Right renal cortex interstitium (tissue), 3 donors: ENCODE data around the gene RIC1. TPM values are rescaled to one million over a fixed set of nuclear protein-coding genes. Genes with fewer than 3 reads are reported as not detected.
"Not testable (repeated sequence)": the region's sequence is repeated elsewhere in the genome, so short reads cannot be mapped to it uniquely, and the experiment has no call there.

Experiments
- DNase-seq, 3 donors: peaks; one replicate each; pipeline ENCODE4 v3.0.0-alpha.2; 2013; ENCODE audit warnings: low read depth in 3 of 3, low spot score in 2 of 3
- polyA plus RNA-seq, 3 donors: library from polyadenylated mRNA; unstranded; fragments of 120-200 nt; gene quantifications; one replicate each; pipeline ENCODE4 v1.2.1, GENCODE V29; 2013; ENCODE audit not compliant: insufficient read length in 3 of 3

The RIC1 gene
- polyA plus RNA-seq, 3 donors = 27.7 to 30.0 (median 28.0) TPM

DNA sequence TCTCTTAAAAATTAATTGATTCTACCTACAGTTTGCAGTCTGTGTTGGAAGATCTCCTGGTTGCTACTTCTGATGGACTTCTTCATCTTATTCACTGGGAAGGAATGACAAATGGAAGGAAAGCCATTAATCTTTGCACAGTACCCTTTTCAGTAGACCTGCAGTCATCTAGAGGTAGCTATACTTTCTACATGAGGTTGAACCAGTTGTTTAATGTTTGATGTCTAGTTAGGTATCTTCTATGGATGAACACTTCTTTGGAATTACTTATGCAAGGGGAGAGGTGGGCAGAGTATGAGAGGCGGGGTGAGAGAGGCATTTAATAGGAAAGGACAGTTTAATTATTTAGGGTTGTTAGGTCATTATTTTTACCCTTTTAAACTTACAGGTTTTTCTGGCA, 91.2 kb downstream of the RIC1 start:
- no peak for DNase-seq

DNA sequence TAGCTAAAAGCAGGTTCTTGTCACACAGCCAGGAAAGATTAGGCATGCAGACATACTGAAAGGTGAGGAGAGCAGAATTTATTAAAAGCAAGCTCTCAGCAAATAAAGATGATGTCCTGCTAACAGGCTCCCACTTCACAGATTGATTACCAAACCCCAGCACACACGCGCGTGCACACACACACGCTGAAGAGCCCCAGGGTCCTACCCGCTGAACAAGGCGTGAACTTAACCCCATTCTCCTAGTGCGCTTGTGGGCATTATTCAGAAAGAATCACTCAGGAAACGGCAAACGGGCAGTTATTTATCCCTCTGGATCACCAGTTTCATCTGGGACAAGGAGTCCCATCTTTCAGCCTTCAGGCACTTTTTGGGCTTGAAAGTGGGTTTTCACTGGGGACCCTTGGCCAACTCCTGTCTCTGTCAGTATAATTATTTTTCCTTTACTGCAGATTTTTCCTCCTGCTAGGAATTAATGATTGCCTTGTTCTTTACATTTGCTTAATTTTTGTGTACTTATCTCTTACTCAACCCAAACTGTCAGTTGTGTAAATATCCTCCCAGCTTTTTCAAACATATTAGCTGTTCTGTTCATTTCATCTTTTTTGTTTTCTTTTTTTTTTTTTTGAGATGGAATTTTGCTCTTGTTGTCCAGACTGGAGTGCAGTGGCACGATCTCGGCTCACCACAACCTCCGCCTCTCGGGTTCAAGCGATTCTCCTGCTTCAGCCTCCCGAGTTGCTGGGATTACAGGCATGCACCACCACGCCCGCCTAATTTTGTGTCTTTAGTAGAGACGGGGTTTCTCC, 92.6 kb downstream of the RIC1 start:
- no peak for DNase-seq

DNA sequence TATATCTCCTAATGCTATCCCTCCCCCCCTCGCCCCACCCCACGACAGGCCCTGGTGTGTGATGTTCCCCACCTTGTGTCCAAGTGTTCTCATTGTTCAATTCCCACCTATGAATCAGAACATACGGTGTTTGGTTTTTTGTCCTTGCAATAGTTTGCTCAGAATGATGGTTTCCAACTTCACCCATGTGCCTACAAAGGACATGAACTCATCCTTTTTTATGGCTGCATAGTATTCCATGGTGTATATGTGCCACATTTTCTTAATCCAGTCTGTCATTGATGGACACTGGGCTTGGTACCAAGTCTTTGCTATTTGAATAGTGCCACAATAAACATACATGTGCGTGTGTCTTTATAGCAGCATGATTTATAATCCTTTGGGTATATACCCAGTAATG, 93.8 kb downstream of the RIC1 start:
- not testable (repeated sequence) for DNase-seq

DNA sequence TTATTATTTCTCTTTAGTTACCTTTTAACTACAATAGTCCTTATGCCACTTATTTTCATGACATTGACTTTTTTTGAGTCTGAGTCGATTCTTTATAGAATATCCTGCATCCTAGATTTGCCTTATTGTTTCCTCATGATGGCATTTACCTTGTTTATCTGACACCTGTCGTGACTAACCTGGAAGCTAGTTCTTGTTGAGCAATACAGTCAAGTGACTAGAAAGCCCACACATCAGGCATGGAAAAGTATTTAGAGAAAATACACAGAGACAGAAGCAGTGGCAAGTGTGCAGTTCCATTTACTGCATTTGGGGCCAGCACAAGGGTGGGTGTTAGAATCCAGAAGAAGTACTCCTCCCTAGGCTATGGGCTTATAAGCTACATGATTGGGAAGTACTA, 106.2 kb downstream of the RIC1 start:
- DNase-seq = no peak

DNA sequence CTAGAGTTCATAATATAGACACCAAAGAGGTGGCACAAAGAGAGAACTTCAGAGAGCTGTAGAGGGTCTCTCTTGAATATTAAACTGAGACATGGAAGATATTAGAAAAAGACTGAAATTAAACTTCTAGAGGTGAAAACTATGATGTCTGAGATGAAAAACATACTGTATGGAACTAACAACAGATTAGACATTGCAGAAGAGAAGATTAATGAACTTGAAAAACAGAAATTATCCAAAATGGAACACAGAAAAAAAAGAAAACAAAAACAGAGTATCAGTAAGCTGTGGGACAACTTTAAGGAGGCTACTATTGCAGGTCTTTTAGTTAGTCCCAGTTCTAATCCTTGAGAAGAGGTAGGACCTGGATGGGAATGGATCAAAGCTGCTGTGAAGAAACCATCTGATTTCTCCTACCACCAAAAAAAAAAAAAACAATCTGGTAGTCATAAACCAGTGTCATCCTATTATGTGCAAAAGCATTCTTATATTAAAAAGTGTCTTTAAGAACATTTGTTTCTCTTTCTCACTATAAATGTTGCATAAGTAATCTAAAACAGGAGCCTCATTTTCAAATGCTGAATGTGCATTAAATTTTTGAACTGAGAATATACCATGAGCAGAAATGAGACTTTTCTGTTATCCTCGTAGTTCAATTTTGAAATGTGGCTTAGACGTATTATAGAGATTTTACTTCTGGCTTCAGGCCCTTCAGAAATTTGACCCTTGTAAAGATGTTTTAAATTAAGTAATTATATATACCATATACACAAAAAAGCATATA, 107.8 kb downstream of the RIC1 start:
- DNase-seq = no peak

DNA sequence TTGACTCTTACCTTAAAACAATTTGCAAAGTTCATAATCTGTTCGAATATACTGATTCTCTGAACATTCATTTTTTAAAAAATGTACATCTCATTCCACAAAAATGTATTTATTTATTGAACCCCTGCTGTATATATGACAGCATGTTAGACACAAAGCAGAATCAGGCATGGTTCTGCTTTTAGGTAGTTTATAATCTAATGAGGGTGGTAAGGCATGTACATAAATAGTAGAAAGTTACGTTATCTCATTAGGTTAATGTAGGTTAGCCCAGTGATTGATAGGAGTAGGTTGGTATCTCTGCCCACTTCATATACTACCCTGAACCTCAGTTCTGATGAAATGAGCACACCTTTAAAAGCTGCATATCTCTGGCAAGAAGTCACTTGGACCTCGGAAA, 114.2 kb downstream of the RIC1 start:
- DNase-seq = no peak

DNA sequence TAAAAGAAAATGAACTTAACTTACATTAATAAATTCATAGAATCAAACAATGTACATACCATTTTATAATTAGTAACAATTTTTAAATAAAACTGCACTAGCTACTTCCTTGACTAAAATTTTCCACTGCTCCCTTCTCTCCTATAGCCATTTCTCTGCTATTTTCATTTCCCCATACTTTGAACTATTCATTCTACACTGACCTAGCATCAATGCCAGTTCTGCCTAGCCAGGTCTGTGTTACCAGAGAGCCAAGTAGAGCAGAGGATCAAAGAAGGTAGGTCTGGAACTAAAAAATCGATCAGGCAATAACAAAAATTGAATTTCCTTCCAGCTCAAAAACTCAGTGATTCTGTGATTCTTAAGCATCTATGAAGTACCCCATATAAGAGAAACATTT, 119.5 kb downstream of the RIC1 start:
- DNase-seq = no peak

DNA sequence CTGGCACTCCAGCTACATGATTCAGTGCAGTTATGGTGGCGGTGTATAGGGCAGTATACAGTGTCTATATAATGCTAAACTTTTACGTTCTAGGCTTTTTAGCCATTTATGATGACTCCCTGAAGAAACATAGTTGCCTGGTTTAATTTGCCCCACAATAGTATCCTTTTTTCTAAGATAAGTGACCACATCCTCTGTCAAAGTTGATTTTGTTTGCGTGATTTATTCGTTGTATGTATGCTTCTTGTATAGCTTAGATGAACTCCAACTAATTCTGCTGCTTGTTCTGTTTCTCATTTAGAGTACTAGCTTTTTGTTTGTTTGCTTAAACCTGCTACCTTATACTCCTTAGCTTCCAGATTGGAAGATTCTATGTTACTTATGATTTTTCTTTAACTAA, 120.4 kb downstream of the RIC1 start:
- DNase-seq = no peak

DNA sequence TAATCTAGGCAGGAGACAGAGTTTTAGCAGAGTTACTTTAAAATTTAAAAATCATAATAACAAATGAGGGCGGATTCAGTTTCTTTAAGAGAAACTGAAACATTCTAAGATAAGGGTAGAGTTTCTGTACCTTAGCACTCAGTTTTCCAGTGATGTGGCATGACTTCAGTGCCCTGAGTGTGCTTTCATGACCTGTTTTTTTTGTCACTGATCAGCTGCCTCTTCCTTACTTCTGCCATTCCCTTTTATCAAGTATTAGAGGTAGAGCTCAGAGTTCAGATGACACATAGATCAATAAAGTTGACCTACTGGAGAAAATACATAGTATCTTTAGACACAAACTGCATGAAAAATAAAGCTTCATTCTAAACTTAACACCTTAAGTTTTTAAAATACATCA, 121.7 kb downstream of the RIC1 start:
- no peak for DNase-seq

DNA sequence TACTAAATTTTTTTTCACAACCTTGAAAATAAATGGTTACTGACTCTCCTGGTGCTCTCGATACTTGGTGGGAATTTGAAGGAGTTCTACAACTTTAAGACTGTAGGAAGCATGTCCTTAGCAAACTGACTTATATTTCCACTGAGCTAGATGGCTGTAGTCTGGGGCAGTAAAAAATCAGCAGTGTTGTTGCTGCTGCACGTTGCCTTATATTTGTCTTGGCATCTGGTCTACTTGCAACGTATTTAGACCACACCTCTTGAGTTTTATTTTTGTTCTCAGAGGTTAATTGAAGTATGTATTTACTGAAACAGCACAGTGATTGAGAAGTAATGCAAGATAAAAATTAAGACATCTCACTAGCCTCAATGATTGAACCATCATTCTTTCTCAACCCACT, 127.7 kb downstream of the RIC1 start:
- DNase-seq = no peak

DNA sequence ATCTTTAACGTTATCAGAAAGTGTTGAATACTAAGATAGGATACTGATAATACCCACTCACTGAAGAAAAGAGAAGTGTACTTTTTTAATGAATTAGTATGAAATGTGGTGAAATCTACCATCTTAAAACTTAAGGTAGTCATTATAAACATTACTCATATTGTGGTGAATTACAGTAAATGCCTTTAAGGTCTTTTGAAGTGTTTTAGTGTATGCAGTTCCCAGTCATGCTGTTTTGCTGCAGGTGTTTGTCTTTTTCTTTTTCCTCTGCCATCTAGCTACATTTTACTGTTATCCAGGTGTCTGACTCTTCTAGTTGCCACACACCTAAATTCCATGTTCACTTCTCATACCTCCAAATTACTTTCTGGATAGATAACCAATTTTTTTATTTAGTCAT, 131.4 kb downstream of the RIC1 start:
- DNase-seq = no peak

DNA sequence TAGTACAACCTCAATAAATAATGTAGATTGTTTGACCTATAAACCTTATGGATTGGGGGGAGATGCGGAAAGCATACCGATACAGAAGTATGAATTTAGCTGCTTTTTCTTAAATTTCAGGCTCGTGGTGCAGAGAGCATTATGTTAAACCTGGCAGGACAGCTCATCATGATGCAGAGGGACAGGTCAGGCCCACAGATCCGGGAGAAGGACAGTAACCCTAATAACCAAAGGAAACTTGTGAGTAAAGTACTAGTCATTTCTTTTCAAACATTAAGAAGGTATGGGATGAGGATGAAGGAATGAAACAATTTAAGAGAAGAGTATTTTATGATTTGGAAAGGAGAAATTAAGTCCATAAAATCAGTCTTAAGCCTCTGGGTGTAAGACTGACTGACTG, 133.5 kb downstream of the RIC1 start:
- DNase-seq = no peak

DNA sequence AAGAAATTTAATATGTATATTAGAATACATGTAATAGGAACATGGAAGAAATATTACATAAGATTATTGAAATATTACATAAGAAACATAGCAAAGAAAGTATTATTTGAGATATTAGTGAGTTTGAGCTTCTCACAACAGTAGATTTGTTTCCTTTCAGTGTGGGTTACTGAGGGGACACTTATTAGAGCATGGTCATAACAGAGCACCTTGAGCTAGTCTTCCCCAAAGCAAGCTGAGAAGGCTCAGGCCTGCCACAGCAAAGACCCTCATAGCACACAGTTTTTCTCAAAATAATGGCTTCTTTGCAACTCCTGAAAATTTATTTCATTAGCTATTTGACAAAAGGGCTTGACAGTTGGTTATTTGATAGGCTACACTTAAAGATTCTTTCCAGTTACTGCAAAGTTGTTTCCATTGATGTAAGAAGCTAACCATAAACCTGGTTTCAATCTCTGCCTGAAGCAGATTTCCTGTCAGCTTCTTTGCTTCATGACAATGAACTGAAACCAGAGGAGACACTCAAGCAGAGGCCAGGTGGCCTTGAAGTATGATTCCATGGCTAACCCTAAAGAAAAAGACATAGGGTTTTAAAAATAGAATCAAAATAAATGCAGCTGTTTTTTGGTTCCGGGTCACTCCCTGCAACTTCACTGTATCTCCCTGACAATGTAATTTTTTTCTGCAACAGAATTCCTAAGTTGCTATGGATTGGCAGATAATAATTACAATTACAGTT, 135.4 kb downstream of the RIC1 start:
- no peak for DNase-seq

DNA sequence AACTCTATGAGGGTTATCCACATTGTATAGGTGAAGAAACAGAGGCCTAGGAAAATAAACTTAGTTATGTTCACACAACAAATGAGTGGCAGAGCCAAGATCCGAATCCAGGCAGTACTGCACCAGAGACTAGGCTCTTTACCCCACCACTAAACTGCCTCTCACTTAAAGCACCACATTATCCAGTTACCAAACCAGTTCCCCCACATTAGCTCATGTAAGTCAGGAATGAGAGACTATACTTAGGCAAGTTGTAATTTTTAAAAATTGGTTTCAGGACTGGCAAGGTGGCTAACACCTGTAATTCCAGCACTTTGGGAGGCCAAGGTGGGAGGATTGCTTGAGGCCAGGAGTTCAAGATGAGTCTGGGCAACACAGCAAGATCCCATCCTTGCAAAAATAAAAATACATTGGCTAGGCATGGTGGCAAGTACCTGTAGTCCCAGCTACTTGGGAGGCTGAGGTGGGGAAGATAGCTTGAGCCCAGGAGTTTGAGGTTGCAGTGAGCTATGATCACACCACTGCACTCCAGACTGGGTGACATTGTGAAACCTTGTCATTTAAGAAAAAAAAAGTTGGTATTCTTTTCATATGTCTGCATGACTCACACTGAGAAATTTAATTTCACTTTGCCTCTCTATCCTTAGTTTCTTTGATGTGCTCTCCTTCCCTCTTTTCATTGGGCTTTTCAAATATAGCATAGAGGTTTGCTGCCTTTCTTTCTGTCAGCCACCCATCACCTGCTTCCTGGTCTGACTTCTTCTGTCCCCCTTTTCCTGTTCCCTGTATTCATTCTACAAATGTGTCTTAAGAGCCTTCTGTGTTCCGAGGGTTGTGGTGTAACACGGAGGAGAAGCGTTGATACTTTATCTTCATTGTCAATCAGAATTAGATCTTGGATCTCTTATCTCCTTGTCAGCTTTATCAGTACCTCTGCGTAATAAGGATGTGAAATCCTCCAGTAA, 139.3 kb downstream of the RIC1 start:
- no peak for DNase-seq

DNA sequence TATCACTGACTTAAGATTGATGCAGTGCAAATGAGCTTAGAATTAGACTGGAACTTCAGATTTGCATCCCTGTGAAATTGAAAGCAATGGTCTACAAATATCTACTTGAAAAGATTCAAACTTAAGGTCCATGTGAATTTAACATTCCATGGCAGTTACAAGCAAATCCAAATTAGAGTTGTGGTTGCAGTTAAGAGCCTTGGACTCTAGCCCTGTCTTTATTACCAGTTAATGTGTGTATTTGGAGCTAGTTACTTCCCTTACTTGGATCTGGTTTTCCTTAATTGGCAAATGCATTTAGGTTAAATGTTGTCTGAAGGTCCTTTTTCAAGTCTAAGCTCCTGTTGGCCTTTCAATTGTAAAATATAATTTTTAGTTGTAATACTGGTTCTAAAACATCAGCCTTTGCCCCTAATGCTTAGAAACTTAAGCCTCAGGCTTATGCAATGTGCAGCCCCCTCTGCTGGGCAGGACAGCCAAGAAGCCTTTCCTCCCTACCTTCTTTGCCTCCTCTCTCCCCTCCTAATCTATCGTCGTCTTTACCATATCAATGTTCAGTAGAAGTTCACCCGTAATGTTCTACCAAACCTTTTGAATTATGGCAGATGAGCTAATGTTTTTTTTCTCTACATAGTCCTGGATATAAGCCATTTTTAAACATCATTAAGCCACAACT, 144.6 kb downstream of the RIC1 start:
- DNase-seq = no peak

DNA sequence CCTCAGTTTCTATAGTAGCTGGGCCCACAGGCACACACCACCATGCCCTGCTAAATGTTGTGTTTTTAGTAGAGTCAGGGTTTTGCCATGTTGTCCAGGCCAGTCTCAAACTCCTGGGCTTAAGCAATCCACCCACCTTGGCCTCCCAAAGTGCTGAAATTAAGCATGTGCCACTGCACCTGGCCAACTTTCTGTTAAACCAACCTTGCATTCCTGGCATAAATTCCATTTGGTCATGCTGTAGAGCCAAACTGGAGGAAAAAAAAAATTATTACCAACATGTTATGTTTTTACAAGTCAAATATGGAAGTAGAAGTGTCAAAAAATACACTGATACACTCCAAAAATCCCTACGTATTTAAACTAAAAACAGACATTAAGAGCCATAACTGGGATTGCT, 149.9 kb downstream of the RIC1 start:
- DNase-seq = no peak

DNA sequence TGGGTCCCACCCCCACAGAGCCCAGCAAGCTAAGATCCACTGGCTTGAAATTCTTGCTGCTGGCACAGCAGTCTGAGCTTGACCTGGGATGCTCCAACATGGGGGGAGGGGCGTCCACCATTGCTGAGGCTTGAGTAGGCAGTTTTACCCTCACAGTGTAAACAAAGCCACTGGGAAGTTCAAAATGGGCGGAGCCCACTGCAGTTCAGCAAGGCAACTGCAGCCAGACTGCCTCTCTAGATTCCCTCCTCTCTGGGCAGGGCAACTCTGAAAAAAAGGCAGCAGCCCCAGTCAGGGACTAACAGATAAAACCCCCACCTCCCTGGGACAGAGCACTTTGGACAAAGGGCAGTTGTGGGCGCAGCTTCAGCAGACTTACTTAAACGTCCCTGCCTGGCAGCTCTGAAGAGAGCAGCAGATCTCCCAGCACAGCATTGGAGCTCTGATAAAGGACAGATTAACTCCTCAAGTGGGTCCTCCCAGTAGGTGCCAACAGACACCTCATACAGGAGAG, 150.9 kb downstream of the RIC1 start:
- DNase-seq = not testable (repeated sequence)

DNA sequence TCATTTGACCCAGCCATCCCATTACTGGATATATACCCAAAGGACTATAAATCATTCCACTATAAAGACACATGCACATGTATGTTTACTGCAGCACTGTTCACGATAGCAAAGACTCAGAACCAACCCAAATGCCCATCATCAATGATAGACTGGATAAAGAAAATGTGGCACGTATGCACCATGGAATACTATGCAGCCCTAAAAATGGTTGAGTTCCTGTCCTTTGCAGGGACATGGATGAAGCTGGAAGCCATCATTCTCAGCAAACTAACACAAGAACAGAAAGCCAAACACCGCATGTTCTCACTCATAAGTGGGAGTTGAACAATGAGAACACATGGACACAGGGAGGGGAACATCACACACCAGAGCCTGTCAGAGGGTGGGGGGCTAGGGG, 154.5 kb downstream of the RIC1 start:
- DNase-seq = not testable (repeated sequence)

DNA sequence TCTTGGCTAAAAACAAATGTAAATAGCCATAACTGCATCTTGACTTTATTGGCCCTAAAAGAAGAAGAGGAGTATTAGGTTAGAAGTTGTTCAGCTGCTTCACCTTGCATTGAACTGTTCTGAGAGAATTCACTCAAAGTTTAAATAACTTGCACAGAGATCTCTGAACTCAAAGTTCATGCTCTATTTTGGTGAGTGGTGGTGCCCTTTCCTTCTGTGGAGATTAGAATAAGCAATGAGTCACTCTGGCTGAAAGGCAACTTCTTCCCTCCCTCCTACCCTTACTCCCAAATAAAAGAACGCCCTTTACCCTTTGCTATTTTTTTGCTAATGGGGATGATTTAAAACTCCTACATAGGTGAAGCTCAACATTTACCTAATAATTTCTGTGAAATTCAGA, 155.1 kb downstream of the RIC1 start:
- DNase-seq = no peak
